HG03060 (cell line): ENCODE measurements around the gene ARHGDIB.

ENCODE experiments used
- ATAC-seq: cut with Tn5 transposase; IDR thresholded peaks from one replicate; pipeline ENCODE4 v1.9.1; 2021; ENCODE audit warnings: low read depth, moderate number of reproducible peaks; ENCODE audit not compliant: unreplicated experiment

Gene ARHGDIB

GRCh38 chr12:14984766-14985285 is 23.4 kb upstream of the ARHGDIB start:
- no peak for ATAC-seq

GRCh38 chr12:14984036-14984435 is 22.6 kb upstream of the ARHGDIB start:
- no peak for ATAC-seq

- ATAC-seq = no peak
Observed at GRCh38 chr12:14982991-14983390, 21.6 kb upstream of the ARHGDIB start.

GRCh38 chr12:14982562-14982961 is 21.2 kb upstream of the ARHGDIB start:
- ATAC-seq = no peak

GRCh38 chr12:14981049-14981448 is 19.6 kb upstream of the ARHGDIB start:
- ATAC-seq = no peak

- no peak for ATAC-seq
Observed at GRCh38 chr12:14979468-14979867, 18.1 kb upstream of the ARHGDIB start.

GRCh38 chr12:14976658-14977057 is 15.3 kb upstream of the ARHGDIB start:
- ATAC-seq = no peak

- no peak for ATAC-seq
Observed at GRCh38 chr12:14975457-14975856, 14.1 kb upstream of the ARHGDIB start.

GRCh38 chr12:14974633-14975032 is 13.2 kb upstream of the ARHGDIB start:
- no peak for ATAC-seq

- ATAC-seq = no peak
Observed at GRCh38 chr12:14972816-14973215, 11.4 kb upstream of the ARHGDIB start, which contains the start of gene PDE6H. Gene PDE6H, plus strand, starts transcription at chr12:14973042. Its CDS starts 4,971 bp downstream, at chr12:14978013.

- ATAC-seq = no peak
Observed at GRCh38 chr12:14970473-14970872, 9.1 kb upstream of the ARHGDIB start.

- no peak for ATAC-seq
Observed at GRCh38 chr12:14968478-14968877, 7.1 kb upstream of the ARHGDIB start.

GRCh38 chr12:14965221-14965620 is 3.8 kb upstream of the ARHGDIB start:
- no peak for ATAC-seq

GRCh38 chr12:14964406-14964805 is 3.0 kb upstream of the ARHGDIB start:
- no peak for ATAC-seq

- no peak for ATAC-seq
Observed at GRCh38 chr12:14963520-14963919, 2.1 kb upstream of the ARHGDIB start.

- no peak for ATAC-seq
Observed at GRCh38 chr12:14962797-14963196, 1.4 kb upstream of the ARHGDIB start.

- ATAC-seq = no peak
Observed at GRCh38 chr12:14962153-14962539, 745 bp upstream of the ARHGDIB start.

- ATAC-seq = peak; percentile 17
Observed at GRCh38 chr12:14960548-14961465, 594 bp downstream of the ARHGDIB start.

- ATAC-seq = no peak
Observed at GRCh38 chr12:14959916-14960496, 1.4 kb downstream of the ARHGDIB start.

- no peak for ATAC-seq
Observed at GRCh38 chr12:14959463-14959862, 1.9 kb downstream of the ARHGDIB start.

GRCh38 chr12:14959126-14959440 is 2.3 kb downstream of the ARHGDIB start:
- ATAC-seq = no peak
